CD14-positive monocyte (primary cell): ENCODE results near the gene NDC1. TPM values are rescaled to one million over a fixed set of nuclear protein-coding genes. Genes with fewer than 3 reads are reported as not detected.

Experiments used
- DNase-seq, 3 donors: peaks; one replicate each; pipeline ENCODE4 v3.0.0-alpha.2; 2011 to 2022
- H2AFZ ChIP-seq: 2 replicates; pipeline ENCODE4 v1.6.0; 2012; ENCODE audit warnings: mild to moderate bottlenecking, low read depth, low read length, inconsistent platforms; ENCODE audit not compliant: insufficient read depth, poor library complexity, severe bottlenecking
- H3K27ac ChIP-seq, 2 donors: 1 replicate in 1 of 2; 2 replicates in 1 of 2; pipeline ENCODE4 v1.5.1; 2012 to 2013; ENCODE audit warnings: low read length in 2 of 2, control low read depth in 1 of 2, inconsistent platforms in 1 of 2, low read depth in 1 of 2, mild to moderate bottlenecking in 1 of 2
- H3K27me3 ChIP-seq, 2 donors: one replicate each; pipeline versions ENCODE4 v1.6.0 to v1.6.1; 2011 to 2013; ENCODE audit warnings: low read length in 2 of 2; ENCODE audit not compliant: control insufficient read depth in 2 of 2, insufficient read depth in 2 of 2
- H3K36me3 ChIP-seq, 2 donors: replicated peaks in 1 of 2; 1 replicate in 1 of 2; 2 replicates in 1 of 2; pipeline versions ENCODE4 v1.5.1 to v1.6.1; 2012 to 2013; ENCODE audit warnings: low read length in 2 of 2, control low read depth in 1 of 2, inconsistent platforms in 1 of 2, mild to moderate bottlenecking in 1 of 2; ENCODE audit not compliant: insufficient read depth in 2 of 2, control insufficient read depth in 1 of 2
- H3K4me1 ChIP-seq, 2 donors: 1 replicate in 1 of 2; 2 replicates in 1 of 2; pipeline versions ENCODE4 v1.5.1 to v1.6.1; 2012 to 2013; ENCODE audit warnings: low read length in 2 of 2, control low read depth in 1 of 2, inconsistent platforms in 1 of 2, mild to moderate bottlenecking in 1 of 2, moderate library complexity in 1 of 2; ENCODE audit not compliant: insufficient read depth in 2 of 2, control insufficient read depth in 1 of 2
- H3K4me2 ChIP-seq: replicated peaks from 2 replicates; pipeline ENCODE3; 2012; ENCODE audit warnings: low read length, moderate library complexity, mild to moderate bottlenecking; ENCODE audit not compliant: poor library complexity, severe bottlenecking; ENCODE audit errors: extremely low read depth
- H3K4me3 ChIP-seq, 3 experiments: fragments of 200-600 bp in 1 of 3; sonication (generic) in 1 of 3; replicated peaks in 1 of 3; 1 replicate in 2 of 3; 2 replicates in 1 of 3; pipeline ENCODE4 v1.5.1; 2011 to 2013; ENCODE audit warnings: low read length in 3 of 3, mild to moderate bottlenecking in 3 of 3, control low read depth in 2 of 3, low read depth in 2 of 3, inconsistent platforms in 1 of 3, moderate library complexity in 1 of 3
- H3K79me2 ChIP-seq: 2 replicates; pipeline ENCODE4 v1.6.0; 2012; ENCODE audit warnings: mild to moderate bottlenecking, control low read depth, inconsistent platforms, low read length, moderate library complexity; ENCODE audit not compliant: insufficient read depth
- H3K9ac ChIP-seq: 2 replicates; pipeline ENCODE4 v1.6.0; 2017; ENCODE audit warnings: low read length, mild to moderate bottlenecking; ENCODE audit not compliant: insufficient read depth, poor library complexity, severe bottlenecking
- H3K9me3 ChIP-seq, 2 donors: replicated peaks in 1 of 2; 1 replicate in 1 of 2; 2 replicates in 1 of 2; pipeline versions ENCODE4 v1.5.1 to v1.6.1; 2012 to 2013; ENCODE audit warnings: low read length in 2 of 2, control low read depth in 1 of 2; ENCODE audit not compliant: control insufficient read depth in 1 of 2, insufficient read depth in 1 of 2
- H4K20me1 ChIP-seq: 2 replicates; pipeline ENCODE4 v1.6.0; 2012; ENCODE audit warnings: mild to moderate bottlenecking, low read length, control low read depth, moderate library complexity; ENCODE audit not compliant: insufficient read depth
- H3K27ac Mint-ChIP-seq, 7 donors: one replicate each; pipeline ENCODE4 v1.8.0; 2020; ENCODE audit warnings: mild to moderate bottlenecking in 7 of 7, mixed read lengths in 7 of 7, moderate library complexity in 6 of 7, inconsistent platforms in 2 of 7
- H3K27me3 Mint-ChIP-seq, 3 donors: one replicate each; pipeline ENCODE4 v1.8.0; 2021 to 2022; ENCODE audit warnings: low read depth in 3 of 3, mild to moderate bottlenecking in 3 of 3, mixed read lengths in 3 of 3, moderate library complexity in 3 of 3, inconsistent platforms in 1 of 3
- H3K36me3 Mint-ChIP-seq, 2 donors: one replicate each; pipeline ENCODE4 v1.8.0; 2020; ENCODE audit warnings: mixed read lengths in 2 of 2, inconsistent platforms in 1 of 2, mild to moderate bottlenecking in 1 of 2
- H3K4me1 Mint-ChIP-seq: one replicate; pipeline ENCODE4 v1.8.0; 2020; ENCODE audit warnings: mild to moderate bottlenecking, mixed read lengths
- H3K4me3 Mint-ChIP-seq, 2 donors: one replicate each; pipeline ENCODE4 v1.8.0; 2020; ENCODE audit warnings: mild to moderate bottlenecking in 2 of 2, mixed read lengths in 2 of 2, moderate library complexity in 1 of 2
- H3K9me3 Mint-ChIP-seq, 7 donors: one replicate each; pipeline ENCODE4 v1.8.0; 2020 to 2022; ENCODE audit warnings: mixed read lengths in 7 of 7, mild to moderate bottlenecking in 6 of 7, moderate library complexity in 6 of 7, inconsistent platforms in 2 of 7
- CTCF ChIP-seq: fragments of 200-600 bp; IDR thresholded peaks from one replicate; pipeline ENCODE4 v1.8.0; 2022; ENCODE audit warnings: antibody characterized with exemption, mild to moderate bottlenecking
- WGBS: methylation state at CpG from one replicate; pipeline ENCODE4 v1.1.5; 2013; ENCODE audit warnings: missing lambda C conversion rate; ENCODE audit not compliant: insufficient coverage; 5-methylcytosine and 5-hydroxymethylcytosine counted together
- intact Hi-C, 2 donors: fragments of 100-400 bp; cut with micrococcal nuclease; formaldehyde crosslinking; loops; one replicate each; pipeline versions ENCODE4 v1.15.0 to v1.15.1; 2023
- polyA plus RNA-seq, 3 donors: library from polyadenylated mRNA; depleted of rRNA in 1 of 3; unstranded in 2 of 3; stranded (reverse) in 1 of 3; fragments of 300-500 nt in 2 of 3; fragments of >200 nt in 1 of 3; fragmentation: Illumina TruSeq in 2 of 3; gene quantifications; 1 replicate in 2 of 3; 2 replicates in 1 of 3; pipeline ENCODE4 v1.2.3, GENCODE V29; 2012 to 2021

The NDC1 gene
- polyA plus RNA-seq, 3 donors = 3.0 to 6.1 (median 4.7) TPM

- H2AFZ ChIP-seq = no peak overlapping the region
- intact Hi-C loops = no loop called here
- no peaks in the 10 kb centered on the region for H3K4me1 ChIP-seq
- Mint-ChIP-seq H3K4me1 (no peaks in the 10 kb centered on the region), H3K9me3 (no peaks in the 10 kb centered on the region), H3K27ac (no peak overlapping the region), H3K36me3 (no peaks in the 10 kb centered on the region), H3K4me3 (no peak overlapping the region), H3K27me3 (peaks cover 2 to 5% (median 3%) of the 10 kb centered on the region in 3 donors)
- H3K36me3 ChIP-seq = no peaks in the 10 kb centered on the region
- no peaks in the 10 kb centered on the region for H3K27me3 ChIP-seq
- no peaks in the 10 kb centered on the region for H3K9me3 ChIP-seq
- no peak overlapping the region for H3K27ac ChIP-seq
- no peak overlapping the region for H3K4me3 ChIP-seq
- 61% methylated on average over 6 of the region's 6 CpGs for WGBS
- H3K79me2 ChIP-seq = no peaks in the 10 kb centered on the region
- TF ChIP-seq CTCF = no peak
- no peak overlapping the region for H3K9ac ChIP-seq
- no peak overlapping the region for H3K4me2 ChIP-seq
- H4K20me1 ChIP-seq = no peaks in the 10 kb centered on the region
- DNase-seq = no peak
Observed at GRCh38 chr1:53725238-53725689, 112.8 kb downstream of the NDC1 start.

- intact Hi-C loops = no loop called here
- H3K27me3 ChIP-seq = no peaks in the 10 kb centered on the region
- DNase-seq = no peak
- no peak overlapping the region for H3K4me2 ChIP-seq
- no peaks in the 10 kb centered on the region for H3K4me1 Mint-ChIP-seq
- no peak overlapping the region for H3K27ac Mint-ChIP-seq
- no peak overlapping the region for H3K4me3 Mint-ChIP-seq
- H2AFZ ChIP-seq = no peak overlapping the region
- H3K79me2 ChIP-seq = no peaks in the 10 kb centered on the region
- no peaks in the 10 kb centered on the region for H3K9me3 ChIP-seq
- no peaks in the 10 kb centered on the region for H4K20me1 ChIP-seq
- H3K4me1 ChIP-seq = no peaks in the 10 kb centered on the region
- H3K9ac ChIP-seq = no peak overlapping the region
- H3K36me3 Mint-ChIP-seq = no peaks in the 10 kb centered on the region
- H3K36me3 ChIP-seq = no peaks in the 10 kb centered on the region
- H3K9me3 Mint-ChIP-seq = no peaks in the 10 kb centered on the region
- peaks cover 0 to 3% (median 2%) of the 10 kb centered on the region in 3 donors for H3K27me3 Mint-ChIP-seq
- no peak overlapping the region for H3K4me3 ChIP-seq
- TF ChIP-seq CTCF = no peak
- no CpG with 5 or more reads among the region's 1 CpG for WGBS
- no peak overlapping the region for H3K27ac ChIP-seq
Observed at GRCh38 chr1:53722025-53722424, 116.1 kb downstream of the NDC1 start.
